Astrocyte of the cerebellum (primary cell): ENCODE results near the gene FOXA3.

Source experiments
- DNase-seq: peaks from one replicate; pipeline ENCODE4 v3.0.0-alpha.2; 2011; ENCODE audit warnings: low read depth
- H3K4me3 ChIP-seq: 2 replicates; pipeline ENCODE4 v1.5.1; 2011; ENCODE audit warnings: mild to moderate bottlenecking, low read depth, low read length, moderate library complexity
- CTCF ChIP-seq: IDR thresholded peaks from 2 replicates; pipeline ENCODE4 v1.5.1; 2012; ENCODE audit warnings: low read length, low read depth, moderate library complexity, mild to moderate bottlenecking; ENCODE audit errors: missing control alignments
- in situ Hi-C: cut with HindIII; loops from 2 replicates; pipeline ENCODE4 v1.10.0; 2017; ENCODE audit warnings: low sequenced_read_pairs

Gene FOXA3

GRCh38 chr19:45913874-45914830 lies 50.0 kb downstream of the FOXA3 start, which contains the start of gene NANOS2:
Gene NANOS2 (minus strand): TSS chr19:45914778. CDS start chr19:45914693, 85 bp downstream.
- H3K4me3 ChIP-seq, result no peak within 1 kb of the TSS
- DNase-seq, result no peak
- TF ChIP-seq CTCF, result no peak
- in situ Hi-C loops, result no loop called here

- in situ Hi-C loops, result no loop called here
- no peak overlapping the region for H3K4me3 ChIP-seq
- no peak for TF ChIP-seq CTCF
- DNase-seq, result no peak
Observed at GRCh38 chr19:45917421-45918091, 53.4 kb downstream of the FOXA3 start.

- DNase-seq, result no peak
- no peak overlapping the region for H3K4me3 ChIP-seq
- no peak for TF ChIP-seq CTCF
- in situ Hi-C loops, result no loop called here
Observed at GRCh38 chr19:45918721-45919120, 54.6 kb downstream of the FOXA3 start.

GRCh38 chr19:45919678-45920077 lies 55.6 kb downstream of the FOXA3 start:
- DNase-seq, result no peak
- H3K4me3 ChIP-seq, result no peak overlapping the region
- in situ Hi-C loops, result loop anchor here (10.0 kb wide), 1 partner anchor 85 kb away; no protein-coding TSS in a partner anchor
- no peak for TF ChIP-seq CTCF

- TF ChIP-seq CTCF, result no peak
- DNase-seq, result no peak
- in situ Hi-C loops, result loop anchor here (10.0 kb wide), 1 partner anchor 84 kb away; no protein-coding TSS in a partner anchor
- H3K4me3 ChIP-seq, result no peak overlapping the region
Observed at GRCh38 chr19:45920458-45920857, 56.3 kb downstream of the FOXA3 start.

GRCh38 chr19:45922281-45922680 lies 58.2 kb downstream of the FOXA3 start:
- DNase-seq, result no peak
- H3K4me3 ChIP-seq, result no peak overlapping the region
- TF ChIP-seq CTCF, result no peak
- in situ Hi-C loops, result loop anchor here (10.0 kb wide), 1 partner anchor 83 kb away; no protein-coding TSS in a partner anchor
